Mesenchymal stem cell (in vitro differentiated cells and primary cell): ENCODE data around the gene LTBP2.
A peak's percentile ranks its signal among the peaks of the same experiment; 100 is the strongest.
"Not testable (repeated sequence)": the region's sequence is repeated elsewhere in the genome, so short reads cannot be mapped to it uniquely, and the experiment has no call there.

Experiments used
- DNase-seq: peaks from one replicate; pipeline ENCODE4 v3.0.0-alpha.2; 2013
- H2AFZ ChIP-seq: one replicate; pipeline ENCODE4 v1.6.1; 2013; ENCODE audit warnings: low read depth, mild to moderate bottlenecking, control low read depth, inconsistent platforms, low read length, moderate library complexity
- H2AK5ac ChIP-seq: 2 replicates; pipeline ENCODE4 v1.6.1; 2013; ENCODE audit warnings: low read length, moderate library complexity, mild to moderate bottlenecking, inconsistent platforms; ENCODE audit not compliant: severe bottlenecking
- H2BK120ac ChIP-seq: one replicate; pipeline ENCODE4 v1.6.1; 2013; ENCODE audit warnings: low read depth, mild to moderate bottlenecking, inconsistent platforms, low read length, moderate library complexity
- H2BK12ac ChIP-seq, 2 experiments: one replicate each; pipeline ENCODE4 v1.6.1; 2013; ENCODE audit warnings: inconsistent platforms in 2 of 2, low read length in 2 of 2, mild to moderate bottlenecking in 2 of 2, moderate library complexity in 2 of 2, control low read depth in 1 of 2
- H2BK15ac ChIP-seq: one replicate; pipeline ENCODE4 v1.6.1; 2013; ENCODE audit warnings: mild to moderate bottlenecking, low read depth, inconsistent platforms; ENCODE audit not compliant: poor library complexity, severe bottlenecking
- H2BK5ac ChIP-seq: 2 replicates; pipeline ENCODE4 v1.6.1; 2013; ENCODE audit warnings: low read depth, mild to moderate bottlenecking, low read length, control low read depth, inconsistent platforms; ENCODE audit not compliant: poor library complexity, severe bottlenecking
- H3K14ac ChIP-seq, 2 experiments: one replicate each; pipeline ENCODE4 v1.6.1; 2013; ENCODE audit warnings: inconsistent platforms in 2 of 2, low read length in 2 of 2, control low read depth in 1 of 2, mild to moderate bottlenecking in 1 of 2, moderate library complexity in 1 of 2
- H3K18ac ChIP-seq, 2 experiments: one replicate each; pipeline ENCODE4 v1.6.1; 2013; ENCODE audit warnings: inconsistent platforms in 2 of 2, low read length in 2 of 2, control low read depth in 1 of 2, low read depth in 1 of 2, mild to moderate bottlenecking in 1 of 2
- H3K23ac ChIP-seq, 2 experiments: one replicate each; pipeline ENCODE4 v1.6.1; 2013; ENCODE audit warnings: inconsistent platforms in 2 of 2, low read length in 2 of 2, mild to moderate bottlenecking in 2 of 2, moderate library complexity in 2 of 2, control low read depth in 1 of 2
- H3K27ac ChIP-seq: 2 replicates; pipeline ENCODE4 v1.5.1; 2013; ENCODE audit warnings: mild to moderate bottlenecking, moderate library complexity, low read length, control low read depth, inconsistent platforms; ENCODE audit not compliant: poor library complexity, severe bottlenecking
- H3K27me3 ChIP-seq, 2 experiments: 2 replicates each; pipeline versions ENCODE4 v1.6.1 to v1.7.0; 2013; ENCODE audit warnings: low read length in 2 of 2, mild to moderate bottlenecking in 2 of 2, moderate library complexity in 2 of 2, control low read depth in 1 of 2, inconsistent platforms in 1 of 2; ENCODE audit not compliant: control insufficient read depth in 1 of 2, insufficient read depth in 1 of 2
- H3K36me3 ChIP-seq, 2 experiments: 2 replicates each; pipeline versions ENCODE4 v1.6.1 to v1.7.0; 2013; ENCODE audit warnings: low read length in 2 of 2, control low read depth in 1 of 2, inconsistent platforms in 1 of 2, low read depth in 1 of 2, mild to moderate bottlenecking in 1 of 2; ENCODE audit not compliant: insufficient read depth in 2 of 2, control insufficient read depth in 1 of 2
- H3K4ac ChIP-seq, 2 experiments: one replicate each; pipeline ENCODE4 v1.6.1; 2013; ENCODE audit warnings: inconsistent platforms in 2 of 2, low read length in 2 of 2, mild to moderate bottlenecking in 2 of 2, moderate library complexity in 2 of 2, control low read depth in 1 of 2, low read depth in 1 of 2
- H3K4me1 ChIP-seq: 2 replicates; pipeline ENCODE4 v1.6.1; 2013; ENCODE audit warnings: low read depth, low read length, control low read depth; ENCODE audit not compliant: control insufficient read depth, insufficient read depth
- H3K4me2 ChIP-seq: 2 replicates; pipeline ENCODE4 v1.6.1; 2013; ENCODE audit warnings: low read length, mild to moderate bottlenecking, inconsistent platforms; ENCODE audit not compliant: poor library complexity, severe bottlenecking
- H3K4me3 ChIP-seq, 2 experiments: 2 replicates each; pipeline versions ENCODE4 v1.5.1 to v1.7.0; 2013; ENCODE audit warnings: low read length in 2 of 2, mild to moderate bottlenecking in 2 of 2, control low read depth in 1 of 2, low read depth in 1 of 2; ENCODE audit not compliant: insufficient read depth in 1 of 2
- H3K79me1 ChIP-seq: replicated peaks from 2 replicates; pipeline ENCODE4 v1.6.1; 2013; ENCODE audit warnings: mild to moderate bottlenecking, control low read depth, low read length, inconsistent platforms; ENCODE audit not compliant: poor library complexity, severe bottlenecking
- H3K9ac ChIP-seq: 2 replicates; pipeline ENCODE4 v1.7.0; 2013; ENCODE audit warnings: mild to moderate bottlenecking, low read length, moderate library complexity
- H3K9me3 ChIP-seq: 2 replicates; pipeline ENCODE4 v1.7.0; 2013; ENCODE audit warnings: mild to moderate bottlenecking, low read length; ENCODE audit not compliant: control insufficient read depth
- H4K8ac ChIP-seq: one replicate; pipeline ENCODE4 v1.6.1; 2013; ENCODE audit warnings: inconsistent platforms, mild to moderate bottlenecking, low read length, moderate library complexity
- H4K91ac ChIP-seq: one replicate; pipeline ENCODE4 v1.6.1; 2013; ENCODE audit warnings: mild to moderate bottlenecking, low read length, inconsistent platforms
- WGBS: methylation state at CpG from one replicate; pipeline ENCODE4 v1.1.7; 2013; ENCODE audit warnings: mixed read lengths; 5-methylcytosine and 5-hydroxymethylcytosine counted together

The LTBP2 gene

DNA sequence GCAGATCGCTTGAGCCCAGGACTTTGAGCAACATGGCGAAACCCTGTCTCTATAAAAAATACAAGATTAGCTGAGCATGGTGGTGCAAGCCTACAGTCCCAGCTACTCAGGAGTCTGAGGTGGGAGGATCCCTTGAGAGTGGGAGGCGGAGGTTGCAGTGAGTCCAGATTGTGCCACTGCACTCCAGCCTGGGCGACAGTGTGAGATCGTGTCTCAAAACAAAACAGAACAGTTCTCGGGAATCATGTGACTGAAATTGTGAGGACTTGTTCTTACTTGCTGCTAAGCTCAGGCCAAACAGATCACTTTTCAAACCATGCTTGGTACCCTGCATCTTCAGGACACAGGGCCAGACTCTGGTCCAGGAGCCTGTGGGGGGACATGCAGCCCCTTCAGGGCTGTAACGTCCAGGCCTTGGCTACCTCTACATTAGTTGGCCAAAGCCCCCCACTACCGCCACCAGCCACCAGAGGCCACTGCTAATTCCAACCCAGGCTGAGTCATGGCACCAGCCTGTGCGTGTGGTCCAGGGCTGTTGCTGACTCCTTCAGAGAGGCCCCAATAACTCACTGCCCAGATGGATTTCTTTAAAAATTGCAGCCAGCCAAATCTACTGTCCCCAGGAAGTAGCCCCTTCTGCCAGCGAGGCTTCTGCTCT lies 152.6 kb downstream of the LTBP2 start:
- Histone ChIP-seq H3K18ac (no peak overlapping the region), H3K9ac (no peak overlapping the region), H3K36me3 (no peaks in the 10 kb centered on the region), H2BK15ac (no peak overlapping the region), H3K27me3 (peaks cover 36 to 43% of the 10 kb centered on the region in 2 experiments), H3K9me3 (no peaks in the 10 kb centered on the region), H3K14ac (no peak overlapping the region), H2AK5ac (no peak overlapping the region), H3K4me1 (no peaks in the 10 kb centered on the region), H3K4ac (no peak overlapping the region), H4K91ac (no peak overlapping the region), H3K4me2 (no peak overlapping the region), H3K79me1 (no peaks in the 10 kb centered on the region), H4K8ac (no peak overlapping the region), H2BK5ac (no peak overlapping the region), H3K23ac (no peak overlapping the region), H2BK12ac (no peak overlapping the region), H3K4me3 (no peak overlapping the region), H2AFZ (no peak overlapping the region), H2BK120ac (no peak overlapping the region), H3K27ac (no peak overlapping the region)
- WGBS = 58% methylated on average over 10 of the region's 10 CpGs
- DNase-seq = peak; percentile 76

DNA sequence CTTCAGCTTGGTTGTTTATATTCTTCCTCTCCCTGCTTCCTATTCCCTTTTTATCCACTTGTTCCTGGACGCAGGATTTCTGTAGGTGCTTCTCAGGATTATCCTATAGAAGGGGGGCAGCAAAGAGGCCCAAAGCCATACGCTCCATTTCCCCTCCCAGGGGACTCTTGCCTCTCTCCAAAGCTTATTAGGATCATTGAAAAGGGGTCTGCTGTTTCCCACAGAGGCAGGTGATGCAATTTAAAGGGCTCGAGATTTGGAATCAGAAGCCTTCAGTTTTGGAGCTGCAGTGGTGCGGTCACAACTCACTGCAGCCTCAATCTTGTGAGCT lies 154.5 kb downstream of the LTBP2 start:
- WGBS = 65% methylated on average over 3 of the region's 4 CpGs
- peak overlapping the region in 1 of 2 experiments; percentile 39 for H3K14ac ChIP-seq

DNA sequence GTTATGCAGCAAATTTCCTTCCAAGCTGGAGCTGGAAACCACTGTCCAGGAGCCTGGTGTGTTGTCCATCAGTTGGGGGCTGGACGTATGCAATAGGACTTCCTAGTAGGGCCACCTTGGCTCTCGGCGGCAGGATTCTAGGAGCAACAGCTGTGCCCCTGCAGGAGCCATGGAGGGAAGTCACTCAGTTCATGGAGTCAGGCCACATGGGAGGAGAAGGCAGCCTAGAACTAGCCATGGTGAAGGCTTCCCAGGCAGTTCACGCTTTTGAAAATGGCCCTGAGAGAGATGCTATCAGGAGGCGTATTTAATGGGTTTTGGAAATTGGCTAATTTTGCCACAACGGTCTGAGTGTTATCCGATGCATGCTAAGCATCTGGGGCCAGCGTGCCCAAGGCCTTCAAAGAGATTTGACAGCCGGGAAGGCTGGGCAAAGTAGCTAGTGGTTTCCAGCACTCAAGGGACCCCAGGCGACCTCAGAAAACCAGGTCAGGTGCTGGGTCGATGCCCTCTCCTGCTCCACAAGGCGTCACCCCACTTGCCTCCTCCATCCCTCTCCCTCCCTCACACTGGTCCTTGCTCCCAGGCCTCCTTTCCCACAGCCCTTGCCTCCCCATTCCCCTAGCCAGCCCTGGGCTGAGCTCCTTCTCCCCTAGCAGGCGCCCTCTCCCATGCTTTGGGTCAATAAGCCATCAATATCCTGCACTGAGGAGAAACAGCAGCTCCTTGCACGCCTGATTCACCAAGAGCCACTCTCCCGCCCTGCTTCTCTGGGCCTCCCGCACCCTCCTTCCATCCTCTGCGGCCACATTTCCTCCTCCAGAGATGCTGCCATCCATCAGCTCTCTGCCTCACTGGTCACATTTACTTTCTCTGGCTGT lies 155.1 kb downstream of the LTBP2 start:
- Histone ChIP-seq H3K4me1 (no peaks in the 10 kb centered on the region), H3K23ac (peak overlapping the region in 1 of 2 experiments; percentile 64), H2BK15ac (no peak overlapping the region), H3K79me1 (no peaks in the 10 kb centered on the region), H3K9me3 (no peaks in the 10 kb centered on the region), H3K4me3 (no peak overlapping the region), H3K27me3 (peaks cover 19 to 33% of the 10 kb centered on the region in 2 experiments), H4K8ac (no peak overlapping the region), H3K9ac (no peak overlapping the region), H2BK12ac (no peak overlapping the region), H3K27ac (no peak overlapping the region), H3K14ac (peak overlapping the region in 1 of 2 experiments; percentile 39), H3K4me2 (no peak overlapping the region), H3K4ac (no peak overlapping the region), H3K36me3 (no peaks in the 10 kb centered on the region), H4K91ac (no peak overlapping the region), H2AFZ (no peak overlapping the region), H2AK5ac (no peak overlapping the region), H2BK5ac (no peak overlapping the region), H3K18ac (no peak overlapping the region), H2BK120ac (no peak overlapping the region)
- 81% methylated on average over 17 of the region's 17 CpGs for WGBS
- no peak for DNase-seq

More for the DNA sequence above, 154.5 kb downstream of the LTBP2 start:
- H2BK15ac ChIP-seq = no peak overlapping the region
- no peak for DNase-seq
- H3K4me3 ChIP-seq = no peak overlapping the region
- no peak overlapping the region for H3K9ac ChIP-seq
- H3K36me3 ChIP-seq = no peaks in the 10 kb centered on the region
- H2AFZ ChIP-seq = no peak overlapping the region
- H3K18ac ChIP-seq = no peak overlapping the region
- no peak overlapping the region for H4K91ac ChIP-seq
- H3K79me1 ChIP-seq = no peaks in the 10 kb centered on the region
- no peak overlapping the region for H3K4me2 ChIP-seq
- no peak overlapping the region for H3K23ac ChIP-seq
- no peaks in the 10 kb centered on the region for H3K4me1 ChIP-seq
- H3K4ac ChIP-seq = no peak overlapping the region
- H2BK12ac ChIP-seq = no peak overlapping the region
- no peak overlapping the region for H3K27ac ChIP-seq
- no peak overlapping the region for H2BK120ac ChIP-seq
- no peaks in the 10 kb centered on the region for H3K9me3 ChIP-seq
- no peak overlapping the region for H2AK5ac ChIP-seq
- H2BK5ac ChIP-seq = no peak overlapping the region
- H4K8ac ChIP-seq = no peak overlapping the region
- peaks cover 19 to 33% of the 10 kb centered on the region in 2 experiments for H3K27me3 ChIP-seq

DNA sequence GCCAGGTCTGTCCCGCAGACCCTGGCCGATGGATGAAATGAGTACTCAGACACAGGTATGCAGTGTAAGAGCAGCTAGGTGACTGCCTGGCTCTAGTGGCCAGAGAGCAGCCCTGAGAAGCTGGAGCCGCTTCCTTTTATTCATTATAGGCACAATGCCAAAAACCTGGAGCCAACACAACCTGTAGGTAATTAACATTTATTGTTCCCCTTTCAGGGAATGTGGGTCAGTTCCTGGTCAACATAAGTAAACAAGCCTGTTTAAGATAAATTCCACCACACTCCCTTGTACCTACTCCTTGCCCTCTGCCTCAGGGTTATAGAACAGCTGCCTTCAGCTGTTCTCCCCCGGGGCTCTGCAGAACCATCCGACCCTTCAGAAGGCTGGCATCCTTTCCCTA lies 157.6 kb downstream of the LTBP2 start:
- not testable (repeated sequence) for H2BK120ac ChIP-seq, H2BK15ac ChIP-seq, H3K79me1 ChIP-seq, H2BK5ac ChIP-seq, DNase-seq, H3K4ac ChIP-seq, H4K8ac ChIP-seq, H3K4me2 ChIP-seq, H4K91ac ChIP-seq, H2AFZ ChIP-seq, H3K14ac ChIP-seq, H3K9me3 ChIP-seq, H3K36me3 ChIP-seq, H3K27ac ChIP-seq, H3K9ac ChIP-seq, H3K18ac ChIP-seq, H2AK5ac ChIP-seq, H3K23ac ChIP-seq, H2BK12ac ChIP-seq, H3K4me1 ChIP-seq, H3K4me3 ChIP-seq
- peaks cover 19 to 33% of the 10 kb centered on the region in 2 experiments for H3K27me3 ChIP-seq
- WGBS = 70% methylated on average over 4 of the region's 5 CpGs
